HG03439 (cell line): Measurements from ENCODE around the gene B4GALNT1.
"Not testable (repeated sequence)": the region's sequence is repeated elsewhere in the genome, so short reads cannot be mapped to it uniquely, and the experiment has no call there.

Experiments used
- ATAC-seq: cut with Tn5 transposase; IDR thresholded peaks from one replicate; pipeline ENCODE4 v1.9.1; 2021; ENCODE audit warnings: mild to moderate bottlenecking, moderate library complexity; ENCODE audit not compliant: unreplicated experiment

B4GALNT1 gene

DNA sequence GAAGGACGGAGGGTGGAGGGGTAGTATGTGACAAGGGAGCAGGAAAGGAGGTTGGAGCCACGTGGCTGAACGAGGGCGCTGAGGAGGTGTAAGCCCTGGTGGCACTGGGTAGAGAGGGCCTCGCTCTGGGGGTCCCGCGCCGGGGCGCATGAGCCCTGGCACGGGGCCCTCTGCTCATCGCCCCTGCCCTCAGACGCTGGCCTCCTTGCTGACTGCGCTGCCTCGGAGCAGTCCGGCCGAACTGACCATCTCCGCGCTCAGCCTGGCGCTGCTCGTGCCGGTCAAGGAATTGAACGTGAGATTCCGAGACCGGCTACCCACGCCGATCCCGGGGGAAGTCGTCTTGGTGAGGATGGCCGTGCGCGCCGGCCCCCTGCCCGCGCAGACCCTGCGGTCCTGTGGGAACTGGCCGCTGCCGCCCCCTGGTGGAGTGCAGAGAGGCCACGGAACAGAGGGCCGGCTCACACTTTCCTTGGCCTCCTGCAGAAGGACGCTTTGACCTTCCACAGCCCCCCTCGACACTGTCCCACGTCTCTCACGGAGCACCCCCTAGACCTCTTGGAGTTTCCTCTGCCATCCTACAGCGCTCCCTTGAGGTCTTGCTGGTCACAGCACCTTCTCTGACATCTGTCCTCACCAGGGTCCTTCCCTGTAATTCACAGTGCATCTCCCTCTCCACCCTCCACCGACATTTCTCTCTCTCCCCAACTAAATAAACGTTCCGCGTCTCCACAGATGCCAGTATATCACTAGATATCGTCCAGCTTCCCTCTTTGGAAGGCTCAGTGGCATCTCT is 11.3 kb downstream of the B4GALNT1 start:
- ATAC-seq: no peak

DNA sequence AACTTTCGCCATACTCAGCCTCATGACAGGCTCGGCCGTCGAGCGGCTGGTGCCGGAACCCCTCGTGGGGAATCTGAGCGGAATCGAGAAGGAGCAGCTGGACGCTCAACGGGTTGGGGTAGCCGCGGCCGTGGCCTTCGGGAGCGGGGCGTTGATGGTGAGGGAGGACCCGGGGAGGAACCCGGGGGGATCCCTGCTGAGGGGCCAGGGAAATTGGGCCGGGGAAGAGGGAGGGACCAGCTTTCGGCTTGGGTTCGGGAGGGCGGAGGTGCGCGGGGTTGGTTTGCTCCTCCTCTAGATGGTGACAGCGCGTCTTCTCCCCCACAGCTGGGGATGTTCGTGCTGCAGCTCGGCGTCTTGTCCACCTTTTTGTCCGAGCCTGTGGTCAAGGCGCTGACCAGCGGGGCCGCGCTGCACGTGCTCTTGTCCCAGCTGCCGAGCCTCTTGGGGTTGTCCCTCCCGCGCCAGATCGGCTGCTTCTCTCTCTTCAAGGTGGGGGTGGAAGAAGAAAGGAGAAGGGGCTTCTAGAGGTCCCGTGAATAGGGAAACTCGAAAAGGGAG is 12.0 kb downstream of the B4GALNT1 start:
- ATAC-seq: no peak

DNA sequence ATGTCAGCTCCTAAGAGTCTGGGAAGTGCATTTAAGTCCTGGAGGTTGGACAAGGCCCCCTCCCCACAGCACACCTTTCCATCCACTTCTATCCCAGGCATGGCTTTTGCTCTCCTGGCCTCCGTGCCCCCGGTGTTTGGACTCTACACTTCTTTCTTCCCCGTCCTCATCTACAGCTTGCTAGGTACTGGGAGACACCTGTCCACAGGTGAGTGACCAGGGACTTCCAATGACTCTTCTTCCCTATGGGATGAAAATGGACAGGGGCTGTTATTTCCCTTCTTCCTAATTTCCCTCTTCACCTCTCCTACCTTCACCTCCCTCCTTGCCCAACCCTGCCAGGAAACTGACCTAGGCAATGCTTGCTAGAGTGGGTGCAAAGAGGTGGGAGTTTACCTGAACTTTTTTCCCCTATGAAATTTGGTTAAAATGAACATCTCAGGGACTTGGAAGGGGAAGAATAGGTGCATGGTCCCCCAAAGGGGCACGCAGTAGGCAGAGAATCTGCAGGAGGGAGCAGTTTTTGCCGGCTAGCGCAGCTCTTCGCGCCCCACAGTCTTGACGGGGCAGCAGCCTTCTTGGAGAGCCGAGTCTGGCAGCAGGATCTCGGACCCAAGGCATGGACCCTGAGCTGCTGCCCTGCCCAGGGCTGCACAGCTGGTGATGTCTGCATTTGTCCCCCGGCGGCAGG is 12.6 kb downstream of the B4GALNT1 start:
- ATAC-seq: no peak

DNA sequence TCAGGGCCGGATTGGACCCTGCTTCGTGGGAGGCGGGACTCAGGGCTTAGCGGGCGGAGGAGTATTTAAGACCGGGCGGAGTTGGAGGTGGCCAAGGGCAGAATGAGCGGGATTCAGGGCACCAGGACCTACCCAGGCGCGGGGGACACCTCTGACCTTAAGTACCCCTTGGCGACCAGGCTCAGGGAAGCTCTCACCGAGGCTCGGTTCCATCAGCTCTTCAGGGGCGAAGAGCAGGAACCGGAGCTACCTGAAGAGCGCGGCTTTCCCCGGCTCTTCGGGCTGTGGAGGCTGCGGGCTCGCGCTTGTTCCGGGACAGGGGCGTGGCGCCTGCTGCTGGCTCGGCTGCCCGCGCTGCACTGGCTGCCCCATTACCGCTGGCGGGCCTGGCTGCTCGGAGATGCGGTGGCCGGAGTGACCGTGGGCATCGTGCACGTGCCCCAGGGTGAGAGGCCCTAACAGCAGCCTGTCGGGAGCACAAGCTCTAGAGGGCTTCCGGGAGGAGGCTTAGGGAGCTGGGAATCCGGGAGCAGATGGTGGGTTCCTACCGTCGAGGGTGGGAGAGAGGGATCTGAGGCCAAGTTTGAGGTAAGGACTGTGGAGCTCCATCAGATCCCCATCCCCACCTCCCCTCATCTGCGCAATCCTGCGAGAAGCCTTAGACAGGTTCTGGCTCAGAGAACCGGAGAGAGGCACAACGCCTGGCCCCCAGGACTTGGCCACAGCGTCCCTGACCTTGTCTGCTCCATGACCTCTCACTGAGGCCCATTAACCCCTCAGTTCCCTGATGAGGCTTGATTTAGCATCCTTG is 13.4 kb downstream of the B4GALNT1 start:
- ATAC-seq: no peak

DNA sequence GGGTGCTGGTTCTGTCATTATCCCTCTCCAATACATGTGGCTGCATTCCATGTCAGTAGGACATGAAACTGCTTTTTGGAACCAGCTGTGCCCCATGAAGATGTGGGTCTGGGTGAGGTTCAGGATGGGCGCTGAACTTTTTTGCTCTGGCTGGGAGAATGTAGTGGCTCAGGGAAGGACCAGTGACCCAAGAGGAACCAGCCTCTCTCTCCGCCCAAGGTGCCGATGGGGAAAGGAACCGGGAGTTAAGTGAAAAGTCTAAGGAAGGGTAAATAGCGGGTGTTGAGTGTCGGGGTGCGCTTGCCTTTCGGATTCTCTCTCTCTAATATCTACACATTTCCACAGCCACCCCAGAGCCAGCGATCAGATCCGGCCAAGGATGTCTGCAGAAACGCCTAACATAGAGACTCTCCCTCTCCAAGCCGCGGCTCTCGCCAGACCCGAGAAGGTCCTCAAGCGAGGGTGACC is 14.0 kb downstream of the B4GALNT1 start:
- no peak for ATAC-seq

DNA sequence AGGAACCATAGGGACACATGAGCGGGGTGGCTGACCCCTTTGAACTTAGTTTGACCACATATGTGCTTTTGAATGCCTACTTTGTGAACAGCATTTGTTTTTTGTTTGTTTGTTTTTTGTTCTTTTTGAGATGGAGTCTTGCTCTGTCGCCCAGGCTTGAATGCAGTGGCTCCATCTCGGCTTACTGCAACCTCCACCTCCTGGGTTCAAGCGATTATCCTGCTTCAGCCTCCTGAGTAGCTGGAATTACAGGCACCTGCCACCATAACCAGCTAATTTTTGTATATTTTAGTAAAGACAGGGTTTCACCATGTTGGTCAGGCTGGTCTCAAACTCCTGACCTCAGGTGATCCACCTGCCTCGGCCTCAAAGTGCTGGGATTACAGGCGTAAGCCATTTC is 14.6 kb downstream of the B4GALNT1 start:
- not testable (repeated sequence) for ATAC-seq

DNA sequence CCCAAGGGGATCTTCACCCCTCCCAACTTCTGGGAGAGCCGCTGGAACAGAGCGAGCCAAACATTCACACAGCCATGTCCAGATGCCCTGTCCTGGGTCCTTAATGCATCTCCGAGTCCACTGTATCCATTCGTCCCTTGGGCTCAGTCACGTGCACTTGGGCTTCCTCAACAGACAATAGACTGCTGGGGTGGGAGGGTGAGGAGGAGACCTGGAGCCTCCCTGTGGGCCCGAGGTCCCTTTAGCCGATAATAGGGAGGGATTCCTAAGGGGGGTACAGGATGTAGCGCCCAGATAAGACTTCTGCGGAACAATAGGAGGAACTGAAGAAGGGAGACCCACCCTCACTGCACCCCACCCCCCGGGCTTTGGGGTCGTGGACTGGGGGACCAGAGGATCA is 15.1 kb downstream of the B4GALNT1 start:
- no peak for ATAC-seq

DNA sequence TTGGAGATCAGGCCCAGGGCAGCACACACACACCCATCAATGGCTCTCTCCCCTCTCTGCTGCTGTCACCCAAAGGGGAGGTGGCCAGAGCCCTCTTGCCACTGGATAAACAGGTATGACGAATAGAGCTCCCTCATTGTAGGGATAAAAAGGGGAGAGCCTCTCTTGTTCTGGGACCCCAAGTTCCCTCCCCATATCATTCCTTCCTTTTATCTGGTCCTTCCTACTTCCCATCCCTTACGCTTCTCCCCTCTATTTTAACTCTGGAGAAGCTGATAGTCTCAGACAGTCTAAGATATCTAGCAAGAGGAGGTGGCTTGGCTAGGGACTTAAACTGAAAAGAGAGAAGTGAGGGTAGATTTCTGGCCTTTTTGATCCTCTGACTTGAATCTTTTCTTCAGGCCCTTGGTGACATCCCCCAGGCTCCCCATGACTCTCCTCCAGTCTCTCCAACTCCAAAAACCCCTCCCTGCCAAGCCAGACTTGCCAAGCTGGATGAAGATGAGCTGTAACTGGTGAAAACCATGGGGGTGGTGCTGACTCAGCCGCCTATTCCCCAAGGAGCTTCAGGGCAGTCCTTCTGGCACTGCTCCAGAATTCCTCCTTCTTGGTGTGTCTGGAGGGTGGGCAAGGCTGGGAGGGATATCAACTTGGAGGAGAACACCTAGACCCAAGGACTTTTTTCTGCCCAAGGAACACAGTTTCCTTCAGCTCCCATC is 16.5 kb downstream of the B4GALNT1 start:
- ATAC-seq: no peak

DNA sequence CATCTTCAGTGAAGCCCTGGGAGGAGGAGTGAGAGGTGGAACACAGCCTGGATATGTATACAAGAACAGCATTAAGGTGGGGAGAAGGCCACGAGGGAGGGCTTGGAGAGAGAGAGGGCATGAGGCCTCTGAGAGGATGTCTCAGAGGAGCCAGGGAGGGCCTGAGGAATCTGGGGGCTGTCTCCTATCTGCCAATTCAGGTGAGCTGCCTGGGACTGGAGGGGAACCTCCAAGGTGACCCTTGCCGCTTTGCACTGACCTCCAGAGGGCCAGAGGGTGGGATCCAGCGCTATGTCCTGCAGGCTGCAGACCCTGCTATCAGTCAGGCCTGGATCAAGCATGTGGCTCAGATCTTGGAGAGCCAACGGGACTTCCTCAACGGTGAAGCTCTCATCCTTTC is 17.4 kb downstream of the B4GALNT1 start:
- ATAC-seq: no peak

DNA sequence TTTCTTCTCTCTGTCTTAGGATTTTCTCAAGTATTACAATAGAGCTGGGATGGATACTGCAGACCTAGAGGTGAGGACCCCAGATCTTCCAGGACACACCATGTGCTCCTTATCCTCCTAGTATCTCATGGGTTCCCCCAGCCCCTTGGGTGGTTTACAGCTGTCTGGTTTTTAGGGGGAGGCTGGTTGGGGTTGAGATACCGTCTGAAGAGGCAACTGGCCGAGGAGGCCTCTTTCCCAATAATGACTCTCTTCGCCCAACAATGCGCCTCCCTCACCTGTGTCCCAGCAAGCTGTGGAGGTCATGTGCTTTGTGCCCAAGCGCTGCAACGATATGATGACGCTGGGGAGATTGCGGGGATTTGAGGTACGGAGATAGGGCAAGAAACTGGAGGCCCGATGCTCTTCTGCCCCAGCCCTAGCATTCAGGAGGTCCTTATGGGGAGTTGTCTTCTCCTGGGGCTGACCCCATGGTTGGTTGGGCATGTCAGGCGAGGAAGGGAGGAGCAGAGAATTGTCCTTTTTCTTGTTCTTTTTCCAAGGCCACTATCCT is 18.0 kb downstream of the B4GALNT1 start:
- no peak for ATAC-seq

DNA sequence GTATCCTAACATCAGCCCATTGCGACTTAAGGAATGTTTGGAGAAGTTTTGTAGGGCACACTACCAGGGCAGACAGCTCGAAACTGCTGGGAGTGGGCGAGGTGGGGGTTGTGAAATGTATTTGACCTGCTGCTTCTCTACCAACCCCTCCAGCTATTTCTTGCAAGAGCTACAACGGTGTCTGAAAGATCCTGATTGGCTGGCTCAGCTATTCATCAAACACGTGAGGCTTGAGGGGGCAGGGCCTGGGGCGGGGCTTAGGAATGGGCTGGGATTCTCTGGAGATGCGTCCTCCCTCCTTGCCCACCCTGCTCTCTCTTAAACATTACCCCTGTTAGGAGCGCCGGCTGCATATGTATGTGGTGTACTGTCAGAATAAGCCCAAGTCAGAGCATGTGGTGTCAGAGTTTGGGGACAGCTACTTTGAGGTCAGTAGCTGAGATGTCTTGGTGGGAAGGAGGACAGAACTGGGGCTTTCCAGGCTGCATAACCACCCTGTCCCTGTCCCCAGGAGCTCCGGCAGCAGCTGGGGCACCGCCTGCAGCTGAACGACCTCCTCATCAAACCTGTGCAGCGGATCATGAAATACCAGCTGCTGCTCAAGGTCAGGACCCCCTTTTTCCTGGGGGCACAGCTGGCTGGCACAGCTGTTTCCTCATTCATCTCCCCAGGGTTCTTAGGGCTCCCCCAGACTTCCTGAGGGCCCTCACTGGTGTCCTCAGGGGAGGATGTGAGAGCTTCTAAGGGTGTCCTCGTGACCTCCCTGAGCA is 18.6 kb downstream of the B4GALNT1 start:
- peak; percentile 52 for ATAC-seq

DNA sequence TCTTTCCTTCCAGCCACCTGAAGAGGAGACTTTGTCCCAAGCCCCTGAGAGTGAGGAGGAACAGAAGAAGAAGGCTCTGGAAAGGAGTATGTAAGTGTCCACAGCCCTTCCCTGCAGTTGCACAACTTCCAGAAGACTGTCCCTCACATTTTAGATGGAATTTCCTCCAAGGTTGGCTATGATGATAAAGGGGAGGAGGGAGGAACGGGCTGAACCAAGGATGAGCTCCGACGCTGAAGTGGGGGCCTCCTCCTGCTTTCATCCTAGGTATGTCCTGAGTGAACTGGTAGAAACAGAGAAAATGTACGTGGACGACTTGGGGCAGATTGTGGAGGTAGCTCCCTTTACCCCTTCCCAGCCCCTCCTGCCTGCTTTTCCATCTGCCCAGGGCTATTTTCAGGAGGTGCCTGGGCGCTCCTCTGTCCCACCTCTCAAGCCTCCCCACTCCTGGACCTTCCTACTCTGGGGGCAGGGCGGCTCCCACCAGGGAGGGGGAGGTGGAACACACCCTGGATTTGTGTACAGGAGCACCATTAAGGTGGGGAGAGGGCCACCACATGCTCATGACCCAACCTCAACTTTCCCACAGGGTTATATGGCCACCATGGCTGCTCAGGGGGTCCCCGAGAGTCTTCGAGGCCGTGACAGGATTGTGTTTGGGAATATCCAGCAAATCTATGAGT is 19.4 kb downstream of the B4GALNT1 start:
- no peak for ATAC-seq

DNA sequence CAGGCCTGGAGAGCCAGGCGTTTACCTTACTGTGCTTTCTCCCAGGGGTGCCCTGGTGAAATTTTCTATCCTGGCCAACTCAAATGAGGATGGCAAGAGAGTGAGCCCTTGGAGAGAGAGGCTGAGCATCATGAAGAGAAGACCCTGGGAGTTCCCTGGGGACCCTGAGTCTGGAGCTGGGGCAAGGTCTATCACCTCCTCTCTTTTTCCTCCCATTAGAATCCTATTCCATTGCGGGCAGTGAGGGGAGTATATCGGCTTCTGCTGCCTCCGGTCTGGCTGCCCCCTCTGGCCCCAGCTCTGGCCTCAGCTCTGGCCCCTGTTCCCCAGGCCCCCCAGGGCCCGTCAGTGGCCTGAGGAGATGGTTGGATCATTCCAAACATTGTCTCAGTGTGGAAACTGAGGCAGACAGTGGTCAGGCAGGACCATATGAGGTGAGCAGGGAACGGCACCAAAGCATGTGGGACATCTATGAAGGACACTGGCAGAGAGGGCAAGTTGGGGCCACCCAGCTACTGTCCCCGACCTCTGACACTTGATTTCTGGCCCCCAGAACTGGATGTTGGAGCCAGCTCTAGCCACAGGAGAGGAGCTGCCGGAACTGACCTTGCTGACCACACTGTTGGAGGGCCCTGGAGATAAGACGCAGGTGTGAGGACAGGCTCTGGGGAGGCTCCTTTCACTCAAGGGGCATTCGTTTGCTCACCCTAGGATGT is 20.1 kb downstream of the B4GALNT1 start:
- no peak for ATAC-seq

DNA sequence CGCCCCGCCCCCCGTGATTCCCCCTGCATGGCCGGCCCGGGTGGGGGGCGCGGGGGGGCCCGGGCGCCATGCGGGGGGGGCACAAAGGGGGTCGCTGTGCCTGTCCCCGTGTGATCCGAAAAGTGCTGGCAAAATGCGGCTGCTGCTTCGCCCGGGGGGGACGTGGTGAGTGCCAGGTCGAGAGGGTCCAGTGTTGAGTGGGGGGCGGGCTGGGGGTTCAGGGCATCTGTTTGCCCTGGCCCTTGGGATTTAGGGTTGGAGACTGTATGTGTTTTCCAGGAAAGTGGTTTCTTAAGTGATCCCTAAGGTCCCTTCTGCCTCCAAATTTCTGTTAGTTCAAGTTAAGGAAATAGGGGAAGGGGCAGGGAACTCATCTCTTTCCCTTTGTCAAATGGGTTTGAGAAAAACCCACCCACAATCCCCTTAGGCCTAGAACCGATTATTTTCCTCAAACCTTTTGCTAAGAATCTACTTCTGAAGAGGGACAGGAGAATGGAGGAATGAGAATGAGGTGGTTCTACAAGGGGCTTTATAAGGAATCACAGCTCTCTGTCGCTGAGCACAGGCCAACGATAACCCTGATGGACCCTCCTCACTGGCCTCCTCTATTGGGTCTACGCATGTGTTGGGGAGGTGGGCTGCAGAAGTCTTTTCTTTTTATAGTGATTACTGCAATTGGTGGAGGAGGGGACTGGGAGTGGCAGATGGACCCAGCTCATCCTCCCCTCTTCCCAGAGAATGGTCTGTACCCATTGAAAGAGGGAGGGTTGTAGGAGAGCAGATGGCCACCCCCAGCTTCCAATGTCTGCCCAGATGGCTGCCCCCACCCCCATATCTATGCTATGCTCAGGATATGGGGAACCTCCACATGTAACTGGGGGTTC is 20.9 kb downstream of the B4GALNT1 start:
- ATAC-seq: no peak

DNA sequence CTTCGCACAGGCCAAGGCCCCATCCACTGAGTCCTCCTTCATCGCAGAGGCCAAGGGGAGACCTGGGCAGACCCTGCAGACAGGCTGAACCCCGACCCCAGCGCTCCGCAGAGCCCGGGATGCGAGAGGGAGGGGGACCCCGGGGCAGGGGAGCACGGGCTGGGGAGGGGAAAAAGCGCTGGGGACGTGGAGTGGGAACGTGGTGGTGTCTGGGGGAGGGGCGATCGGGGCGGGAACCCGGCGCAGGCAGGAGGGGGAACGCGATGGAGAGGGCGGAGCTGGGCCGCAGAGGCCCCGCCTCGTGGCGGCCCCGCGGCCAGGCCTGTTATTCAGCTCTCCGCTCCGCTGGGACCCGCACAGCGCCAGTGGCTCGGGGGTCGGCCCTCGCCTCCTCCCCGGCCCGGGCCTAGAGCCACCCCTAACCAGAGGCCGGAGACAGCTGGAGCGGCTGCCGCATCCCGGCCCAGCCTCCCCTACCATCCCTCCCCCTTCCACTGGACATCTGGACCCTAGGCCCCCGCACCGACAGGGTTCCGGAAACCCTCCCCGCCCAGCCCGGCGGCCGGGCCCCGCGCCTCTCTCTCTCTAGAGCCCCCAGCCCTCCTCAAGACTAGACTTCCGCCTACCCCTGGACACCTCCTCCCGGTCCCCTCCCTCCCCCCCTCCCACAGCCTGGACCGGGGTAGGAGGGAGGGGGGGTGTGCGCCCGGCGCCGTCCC is 21.7 kb downstream of the B4GALNT1 start, which contains the start of gene ARHGEF25:
TSS of gene ARHGEF25 (plus strand) at position 328 of the 719 bp plus-strand sequence. CDS start 460 bp downstream, outside the sequence.
- ATAC-seq: no peak

DNA sequence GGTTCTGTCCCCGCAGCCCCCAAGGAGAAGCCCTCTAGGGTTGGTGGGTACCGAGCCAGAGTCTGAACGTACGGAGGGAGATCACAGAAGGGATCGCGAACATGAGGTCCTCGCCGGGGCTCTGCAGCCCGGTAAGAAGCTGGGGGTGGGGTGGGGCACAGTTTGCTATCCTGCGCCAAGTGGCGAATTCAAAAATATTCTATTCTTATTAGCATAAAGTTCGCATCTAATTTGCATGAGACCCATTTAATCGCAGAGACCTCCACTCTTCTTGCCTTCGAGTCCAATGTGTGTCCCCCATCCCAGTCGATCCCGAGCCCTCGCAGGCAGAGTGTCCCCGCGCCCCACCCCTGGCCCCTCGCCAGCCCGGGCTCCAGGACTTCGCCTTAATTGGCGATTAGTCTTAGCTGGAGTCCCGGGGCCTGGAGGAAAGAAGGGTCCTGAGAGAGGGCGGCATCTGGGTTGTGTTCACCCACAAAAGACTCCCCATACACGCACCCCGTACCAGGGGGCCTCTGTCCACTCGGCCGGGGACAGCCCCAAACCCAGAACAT is 22.4 kb downstream of the B4GALNT1 start:
- ATAC-seq: no peak
